ENCODE results near the gene MSX2. TPM values are rescaled to one million over a fixed set of nuclear protein-coding genes. Genes with fewer than 3 reads are reported as not detected.

Gene MSX2
- total RNA-seq, 1 experiment from 2014 or later = not detected

- no peak for DNase-seq (ENCODE audit: low spot score)
- Histone ChIP-seq H3K4me1 (ENCODE audit: insufficient read depth, low read length, poor library complexity, severe bottlenecking) (no peaks in the 10 kb centered on the region), H3K9me3 (ENCODE audit: low read depth, low read length, poor library complexity, severe bottlenecking) (no peaks in the 10 kb centered on the region), H3K36me3 (ENCODE audit: insufficient read depth, low read length, poor library complexity, severe bottlenecking) (no peaks in the 10 kb centered on the region), H3K4me3 (ENCODE audit: low read depth, low read length, poor library complexity, severe bottlenecking) (no peak overlapping the region), H3K27ac (ENCODE audit: low read depth, low read length, poor library complexity, severe bottlenecking) (no peak overlapping the region), H3K27me3 (replicated peaks; ENCODE audit: insufficient read depth, low read depth, low read length, poor library complexity) (peaks cover 46% of the 10 kb centered on the region)
- no TSS peak for BruUV-seq (replicated peaks)
- intact Hi-C loops (cut with micrococcal nuclease; ENCODE audit: unreplicated experiment) = no loop called here
- ChIA-PET POLR2A (ENCODE audit: low non-redundant PET) (no interaction called here), CTCF (interaction anchor here (0.8 kb wide), 1 partner anchor 66 kb away, joined by 5 read pairs; no protein-coding TSS in a partner anchor)
- no peak for TF ChIP-seq EZH2 (IDR thresholded peaks at IDR 0.05; ENCODE audit: borderline replicate concordance, low read depth, low read length, poor library complexity, severe bottlenecking)
- no peak for TF ChIP-seq CTCF (conservative IDR thresholded peaks at IDR 0.05; ENCODE audit: low read depth, low read length)
Measured at GRCh38 chr5:174752121-174752520, 27.7 kb downstream of the MSX2 start.

- no peaks in the 10 kb centered on the region for H3K36me3 ChIP-seq (ENCODE audit: insufficient read depth, low read length, poor library complexity, severe bottlenecking)
- H3K9me3 ChIP-seq (ENCODE audit: low read depth, low read length, poor library complexity, severe bottlenecking) = no peaks in the 10 kb centered on the region
- TF ChIP-seq EZH2 (IDR thresholded peaks at IDR 0.05; ENCODE audit: borderline replicate concordance, low read depth, low read length, poor library complexity, severe bottlenecking) (no peak), CTCF (conservative IDR thresholded peaks at IDR 0.05; ENCODE audit: low read depth, low read length) (peak; percentile 37; the same call in 1 of the 2 replicates)
- peak; percentile 22 for DNase-seq (ENCODE audit: low spot score)
- H3K27ac ChIP-seq (ENCODE audit: low read depth, low read length, poor library complexity, severe bottlenecking) = no peak overlapping the region
- no peak overlapping the region for H3K4me3 ChIP-seq (ENCODE audit: low read depth, low read length, poor library complexity, severe bottlenecking)
- H3K27me3 ChIP-seq (replicated peaks; ENCODE audit: insufficient read depth, low read depth, low read length, poor library complexity) = peaks cover 31% of the 10 kb centered on the region
- POLR2A ChIA-PET (ENCODE audit: low non-redundant PET) = no interaction called here
- H3K4me1 ChIP-seq (ENCODE audit: insufficient read depth, low read length, poor library complexity, severe bottlenecking) = no peaks in the 10 kb centered on the region
- no TSS peak for BruUV-seq (replicated peaks)
- CTCF ChIA-PET = no interaction called here
- intact Hi-C loops (cut with micrococcal nuclease; ENCODE audit: unreplicated experiment) = no loop called here
Measured at GRCh38 chr5:174755106-174755505, 30.7 kb downstream of the MSX2 start.

GRCh38 chr5:174759091-174759490 is 34.7 kb downstream of the MSX2 start:
- Histone ChIP-seq H3K27ac (ENCODE audit: low read depth, low read length, poor library complexity, severe bottlenecking) (no peak overlapping the region), H3K27me3 (replicated peaks; ENCODE audit: insufficient read depth, low read depth, low read length, poor library complexity) (no peaks in the 10 kb centered on the region), H3K36me3 (ENCODE audit: insufficient read depth, low read length, poor library complexity, severe bottlenecking) (no peaks in the 10 kb centered on the region), H3K4me1 (ENCODE audit: insufficient read depth, low read length, poor library complexity, severe bottlenecking) (no peaks in the 10 kb centered on the region), H3K4me3 (ENCODE audit: low read depth, low read length, poor library complexity, severe bottlenecking) (no peak overlapping the region), H3K9me3 (ENCODE audit: low read depth, low read length, poor library complexity, severe bottlenecking) (no peaks in the 10 kb centered on the region)
- no TSS peak for BruUV-seq (replicated peaks)
- CTCF ChIA-PET = no interaction called here
- POLR2A ChIA-PET (ENCODE audit: low non-redundant PET) = no interaction called here
- intact Hi-C loops (cut with micrococcal nuclease; ENCODE audit: unreplicated experiment) = no loop called here
- DNase-seq (ENCODE audit: low spot score) = no peak
- TF ChIP-seq CTCF (conservative IDR thresholded peaks at IDR 0.05; ENCODE audit: low read depth, low read length) (no peak), EZH2 (IDR thresholded peaks at IDR 0.05; ENCODE audit: borderline replicate concordance, low read depth, low read length, poor library complexity, severe bottlenecking) (no peak)

Data from A673 (cell line).